ENCODE measurements around the gene RAD21L1.
A peak's percentile ranks its signal among the peaks of the same experiment; 100 is the strongest.

Gene RAD21L1

DNA sequence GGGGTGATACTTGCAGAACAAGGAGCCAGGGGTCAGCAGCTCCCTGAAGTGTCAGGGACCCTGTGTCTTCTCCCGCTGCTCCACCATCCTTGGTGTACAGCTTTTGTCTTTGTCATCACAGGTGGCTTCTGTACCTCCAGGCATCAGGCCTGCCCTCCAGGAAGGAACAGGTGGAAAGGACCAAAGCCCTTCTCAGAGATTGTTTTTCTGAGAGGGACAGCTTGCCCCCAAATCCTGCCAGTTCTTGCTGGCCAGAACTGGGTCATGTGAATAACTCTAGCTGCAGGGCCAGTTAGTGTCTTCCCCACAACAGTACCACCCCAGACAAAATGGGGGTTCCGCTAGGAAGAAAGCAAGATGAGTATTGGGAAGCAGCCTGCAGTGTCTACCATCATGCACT, 71.6 kb downstream of the RAD21L1 start:
- no peak for TF ChIP-seq CTCF (IDR thresholded peaks at IDR 0.05; ENCODE audit: unreplicated experiment in 3 of 3)
- H3K27me3 Mint-ChIP-seq (ENCODE audit: low read depth): peaks cover 3% of the 10 kb centered on the region
- no peak overlapping the region for H3K4me3 Mint-ChIP-seq
- no peaks in the 10 kb centered on the region for H3K36me3 Mint-ChIP-seq (ENCODE audit: low read depth)
- H3K27ac Mint-ChIP-seq: no peak overlapping the region
- no peaks in the 10 kb centered on the region for H3K4me1 Mint-ChIP-seq
- H3K9me3 Mint-ChIP-seq: no peaks in the 10 kb centered on the region

DNA sequence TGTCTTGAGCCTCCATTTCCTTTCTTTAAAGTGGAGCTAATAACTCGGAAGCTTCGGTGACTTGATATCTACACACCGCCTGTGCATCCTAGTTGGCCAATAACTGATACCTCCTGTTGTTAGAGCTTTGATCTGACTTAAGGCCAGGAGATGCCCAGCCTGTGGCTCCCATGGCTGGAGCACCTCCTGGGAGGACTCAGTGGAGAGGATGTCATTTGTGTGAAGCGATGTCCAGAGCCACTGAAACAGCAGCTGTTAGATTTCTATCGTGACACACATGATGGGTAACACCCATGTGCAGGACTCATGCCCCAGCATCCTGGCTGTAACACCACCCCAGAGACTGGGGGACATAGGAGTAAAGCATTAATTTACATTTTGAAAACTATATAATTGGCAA, 72.3 kb downstream of the RAD21L1 start:
- no peaks in the 10 kb centered on the region for H3K36me3 Mint-ChIP-seq (ENCODE audit: low read depth)
- no peak for TF ChIP-seq CTCF (IDR thresholded peaks at IDR 0.05; ENCODE audit: unreplicated experiment in 3 of 3)
- no peaks in the 10 kb centered on the region for H3K4me1 Mint-ChIP-seq
- no peaks in the 10 kb centered on the region for H3K9me3 Mint-ChIP-seq
- H3K27ac Mint-ChIP-seq: no peak overlapping the region
- no peak overlapping the region for H3K4me3 Mint-ChIP-seq
- peaks cover 6% of the 10 kb centered on the region for H3K27me3 Mint-ChIP-seq (ENCODE audit: low read depth)

- Mint-ChIP-seq H3K4me1 (no peaks in the 10 kb centered on the region), H3K9me3 (no peaks in the 10 kb centered on the region), H3K27me3 (ENCODE audit: low read depth) (peaks cover 6% of the 10 kb centered on the region), H3K27ac (no peak overlapping the region), H3K36me3 (ENCODE audit: low read depth) (no peaks in the 10 kb centered on the region), H3K4me3 (no peak overlapping the region)
- TF ChIP-seq CTCF (IDR thresholded peaks at IDR 0.05; ENCODE audit: unreplicated experiment in 3 of 3): no peak
Measured at GRCh38 chr20:1298888-1299511, 73.2 kb downstream of the RAD21L1 start.

DNA sequence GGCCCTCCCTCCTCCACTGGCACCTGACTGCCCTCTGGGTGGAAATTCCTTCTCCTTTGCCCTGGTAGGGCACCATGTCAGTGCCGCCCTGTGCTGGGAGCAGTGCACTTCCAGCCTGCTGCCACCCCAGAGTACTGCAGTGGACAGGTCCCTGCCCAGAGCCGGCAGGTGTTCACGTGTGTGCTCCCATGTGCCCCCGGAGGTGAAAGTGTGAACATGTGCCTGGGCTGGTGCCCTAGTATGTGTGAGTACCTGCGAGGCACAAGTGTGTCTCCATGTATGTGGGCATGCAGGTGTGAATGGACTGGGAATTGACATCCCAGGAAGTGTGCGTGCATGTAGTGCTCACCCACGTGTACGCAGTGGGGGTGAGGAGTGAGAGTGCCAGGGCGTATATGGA, 73.7 kb downstream of the RAD21L1 start:
- TF ChIP-seq CTCF (IDR thresholded peaks at IDR 0.05; ENCODE audit: unreplicated experiment in 3 of 3): peak in 1 of 3 experiments; percentile 7
- no peak overlapping the region for H3K4me3 Mint-ChIP-seq
- peaks cover 6% of the 10 kb centered on the region for H3K27me3 Mint-ChIP-seq (ENCODE audit: low read depth)

DNA sequence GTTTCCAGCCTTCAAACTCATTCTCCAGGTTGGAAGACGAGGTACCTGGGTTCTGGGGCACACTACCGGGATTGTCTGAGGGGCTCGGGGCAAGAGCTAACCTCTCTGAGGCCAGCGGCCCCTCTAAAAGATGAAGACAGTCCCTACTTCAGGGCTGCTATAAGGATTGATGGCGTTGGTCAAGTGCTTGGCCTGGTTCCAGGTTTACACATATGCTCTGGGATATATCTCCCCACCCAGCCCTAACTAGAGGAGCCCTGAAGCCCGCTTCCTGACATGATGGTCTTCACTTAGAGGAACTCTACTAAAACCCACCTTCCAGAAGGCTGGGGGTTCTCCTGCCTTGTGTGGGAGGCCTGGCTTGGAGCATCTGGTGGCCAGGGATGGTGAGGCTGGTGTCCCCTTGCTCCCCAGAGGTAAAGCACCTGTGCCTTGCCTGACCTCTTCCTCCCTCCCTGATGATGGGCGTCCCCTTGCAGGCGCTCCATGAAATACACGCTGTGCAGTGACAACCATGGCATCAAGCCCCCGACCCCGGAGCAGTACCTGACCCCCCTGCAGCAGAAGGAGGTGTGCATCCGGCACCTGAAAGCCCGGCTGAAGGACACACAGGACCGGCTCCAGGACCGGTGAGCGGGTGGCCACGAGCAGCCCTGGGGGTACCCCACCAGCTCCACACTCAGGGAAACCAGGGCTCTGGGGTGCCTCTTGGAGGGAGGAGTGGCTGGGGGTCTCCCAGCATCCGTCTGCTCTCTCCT, 74.4 kb downstream of the RAD21L1 start:
- Mint-ChIP-seq H3K36me3 (ENCODE audit: low read depth) (no peaks in the 10 kb centered on the region), H3K4me1 (no peaks in the 10 kb centered on the region), H3K27me3 (ENCODE audit: low read depth) (peaks cover 6% of the 10 kb centered on the region), H3K4me3 (no peak overlapping the region), H3K9me3 (no peaks in the 10 kb centered on the region), H3K27ac (no peak overlapping the region)
- TF ChIP-seq CTCF (IDR thresholded peaks at IDR 0.05; ENCODE audit: unreplicated experiment in 3 of 3): no peak

More for the DNA sequence above, 73.7 kb downstream of the RAD21L1 start:
- H3K4me1 Mint-ChIP-seq: no peaks in the 10 kb centered on the region
- H3K36me3 Mint-ChIP-seq (ENCODE audit: low read depth): no peaks in the 10 kb centered on the region
- H3K9me3 Mint-ChIP-seq: no peaks in the 10 kb centered on the region
- H3K27ac Mint-ChIP-seq: no peak overlapping the region
